ENCODE data around the gene SLIT3.
"Not testable (repeated sequence)": the region's sequence is repeated elsewhere in the genome, so short reads cannot be mapped to it uniquely, and the experiment has no call there.

SLIT3 gene

DNA sequence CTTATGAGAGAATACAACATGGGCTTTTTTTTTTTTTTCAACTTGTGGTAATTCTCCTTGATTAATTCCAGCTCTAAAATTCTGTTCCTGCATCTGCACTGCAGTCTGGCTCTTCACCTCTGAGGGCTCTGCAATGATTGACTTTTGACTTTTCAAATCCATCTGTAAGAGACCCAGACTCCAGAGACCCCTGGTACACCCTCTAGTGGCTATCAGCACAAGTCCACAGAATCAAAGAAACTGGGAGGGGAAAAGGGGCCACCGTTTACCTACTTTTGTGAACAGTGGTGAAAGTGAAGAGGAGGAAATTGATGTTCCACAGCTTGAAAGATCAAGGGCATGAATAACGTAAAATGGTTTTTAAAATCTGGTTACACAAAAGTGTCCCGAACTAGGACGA lies 151.6 kb downstream of the SLIT3 start:
- DNase-seq, result no peak

- DNase-seq, result no peak
Measured at GRCh38 chr5:169148138-169148740, 152.7 kb downstream of the SLIT3 start.

DNA sequence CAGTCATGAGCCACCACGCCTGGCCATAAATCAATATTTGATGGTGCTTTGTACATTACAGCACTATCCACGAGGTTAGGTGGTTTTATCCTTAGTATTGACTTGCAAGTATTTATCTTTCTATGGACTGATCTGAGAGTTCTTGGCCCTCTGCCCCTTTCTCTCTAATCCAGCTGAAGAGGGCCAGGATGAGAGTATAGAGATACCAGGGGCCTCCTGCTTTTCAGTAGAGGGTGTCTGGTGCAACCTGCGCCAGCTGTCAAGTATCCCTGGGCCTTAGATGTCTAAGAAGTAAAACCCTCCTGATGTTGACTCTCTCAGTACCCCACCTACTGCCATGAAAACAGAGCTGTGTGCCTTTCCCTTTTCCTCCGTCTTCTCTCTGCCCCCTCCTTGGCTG lies 153.4 kb downstream of the SLIT3 start:
- DNase-seq, result no peak

- no peak for DNase-seq
Measured at GRCh38 chr5:169146158-169146557, 154.8 kb downstream of the SLIT3 start.

DNA sequence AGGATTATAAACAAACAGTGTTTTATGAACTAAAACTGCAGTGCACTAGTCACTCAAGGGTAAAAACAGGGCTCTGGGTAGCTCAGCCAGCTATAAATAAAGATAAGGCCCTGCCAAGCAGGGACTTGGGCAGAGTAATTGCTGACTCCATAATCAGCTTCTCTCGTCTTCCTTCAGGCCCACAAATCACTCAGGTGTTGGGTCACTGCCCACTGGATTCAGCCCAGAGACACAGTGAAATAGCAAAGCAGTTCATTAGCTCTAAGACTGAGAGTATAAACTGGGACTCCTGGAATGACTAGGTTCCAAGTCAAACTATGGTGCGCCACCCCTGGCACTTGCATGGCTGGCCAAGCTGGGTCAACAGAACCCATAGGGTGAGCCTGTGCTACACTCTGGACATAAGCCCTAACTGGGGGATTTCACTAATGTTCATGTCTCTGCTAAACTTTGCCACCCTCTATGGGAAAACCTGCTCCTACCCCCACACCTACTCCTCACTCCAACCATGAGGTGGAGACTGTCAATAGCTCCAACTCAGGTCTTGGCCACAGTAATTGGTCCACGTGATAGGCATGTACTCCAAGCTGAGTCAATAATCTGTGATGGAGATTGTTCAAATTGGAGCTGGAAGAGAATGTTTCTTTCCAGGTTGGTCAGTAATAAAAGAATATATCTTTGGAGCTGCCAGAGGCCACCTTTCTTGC lies 158.5 kb downstream of the SLIT3 start:
- DNase-seq, result no peak

GRCh38 chr5:169140215-169140614 lies 160.7 kb downstream of the SLIT3 start:
- DNase-seq, result not testable (repeated sequence)

- DNase-seq, result no peak
Measured at GRCh38 chr5:169139480-169140050, 161.4 kb downstream of the SLIT3 start.

- peak in 1 of 56 donors; percentile 56 for DNase-seq
Measured at GRCh38 chr5:169133531-169133930, 167.4 kb downstream of the SLIT3 start.

DNA sequence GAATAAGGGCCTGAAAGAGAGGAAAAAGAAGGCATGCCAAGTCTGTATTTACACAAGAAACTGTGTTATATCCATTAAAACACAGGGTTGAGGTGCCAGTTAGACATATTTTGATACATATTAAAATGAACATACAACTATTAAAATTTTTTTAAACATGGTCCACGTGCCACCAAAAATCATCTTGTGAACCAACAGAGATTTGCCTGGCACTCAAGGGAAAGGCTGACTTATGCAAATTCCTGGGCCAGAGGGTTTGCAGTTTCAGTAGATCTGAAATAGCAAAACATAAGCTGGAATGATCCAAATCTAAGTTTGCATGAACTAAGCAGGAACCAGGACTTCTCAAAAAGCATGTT lies 168.7 kb downstream of the SLIT3 start:
- DNase-seq, result no peak

GRCh38 chr5:169131616-169132301 lies 169.2 kb downstream of the SLIT3 start:
- no peak for DNase-seq

- DNase-seq, result no peak
Measured at GRCh38 chr5:169128679-169129078, 172.3 kb downstream of the SLIT3 start.

DNA sequence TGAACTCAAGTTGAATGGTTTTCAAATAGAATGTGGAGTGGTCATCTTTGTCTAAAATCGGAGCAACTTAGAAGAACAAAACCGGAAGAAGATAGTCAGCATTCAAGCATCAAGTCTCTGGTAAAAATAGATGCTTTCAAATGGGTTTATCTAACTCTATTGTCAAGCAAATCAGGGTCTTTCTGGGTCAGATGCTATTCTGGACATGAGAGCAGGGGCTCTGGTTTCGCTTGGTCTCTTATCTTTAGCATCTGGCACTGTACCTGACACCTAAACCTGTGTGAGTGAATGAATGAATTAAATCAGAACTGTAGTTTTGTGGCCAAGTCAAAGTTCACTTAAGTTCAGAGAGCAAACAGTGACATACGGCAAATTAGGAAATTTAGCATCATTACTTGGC lies 173.5 kb downstream of the SLIT3 start:
- no peak for DNase-seq

GRCh38 chr5:169126481-169127021 lies 174.4 kb downstream of the SLIT3 start:
- no peak for DNase-seq

- DNase-seq, result no peak
Measured at GRCh38 chr5:169125571-169125970, 175.4 kb downstream of the SLIT3 start.

- DNase-seq, result no peak
Measured at GRCh38 chr5:169122951-169123350, 178.0 kb downstream of the SLIT3 start.

DNA sequence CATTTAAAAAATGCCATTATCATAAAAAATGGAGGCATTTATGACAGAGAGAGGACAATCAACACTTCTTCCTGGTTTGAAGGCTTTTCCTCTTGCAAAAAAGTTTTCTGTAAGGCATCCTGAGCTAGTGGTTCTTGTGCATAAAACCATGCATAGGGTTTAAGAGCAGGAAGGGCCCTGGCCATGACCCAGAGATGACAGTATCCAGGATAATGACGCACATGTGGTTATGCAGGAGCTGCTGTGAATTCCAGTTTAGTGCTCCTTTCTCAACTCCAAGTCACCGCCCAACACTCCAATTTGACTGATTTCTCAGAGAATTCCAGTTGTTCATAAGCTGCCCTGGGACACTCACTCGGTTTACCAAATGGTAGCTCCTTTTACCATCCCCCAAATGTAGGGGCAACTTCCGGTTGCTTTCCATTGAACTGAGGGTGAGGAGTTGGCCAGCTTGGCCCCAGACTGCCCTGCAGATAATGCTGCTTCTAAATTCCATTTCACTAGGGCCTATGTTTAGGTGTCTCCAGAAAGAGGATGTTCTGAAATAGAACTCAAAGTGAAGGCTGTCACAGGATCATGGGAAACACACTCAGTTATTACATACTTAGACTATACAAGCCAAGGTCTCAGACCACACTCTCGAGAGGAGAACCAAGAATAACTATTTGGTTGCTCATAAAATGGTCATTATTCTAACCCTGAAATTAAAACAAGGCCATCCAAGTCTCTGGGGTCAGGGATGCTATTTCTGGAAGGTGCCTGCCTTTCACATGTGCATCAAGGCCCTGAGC lies 179.1 kb downstream of the SLIT3 start:
- no peak for DNase-seq

- DNase-seq, result no peak
Measured at GRCh38 chr5:169119288-169120048, 181.5 kb downstream of the SLIT3 start.

DNA sequence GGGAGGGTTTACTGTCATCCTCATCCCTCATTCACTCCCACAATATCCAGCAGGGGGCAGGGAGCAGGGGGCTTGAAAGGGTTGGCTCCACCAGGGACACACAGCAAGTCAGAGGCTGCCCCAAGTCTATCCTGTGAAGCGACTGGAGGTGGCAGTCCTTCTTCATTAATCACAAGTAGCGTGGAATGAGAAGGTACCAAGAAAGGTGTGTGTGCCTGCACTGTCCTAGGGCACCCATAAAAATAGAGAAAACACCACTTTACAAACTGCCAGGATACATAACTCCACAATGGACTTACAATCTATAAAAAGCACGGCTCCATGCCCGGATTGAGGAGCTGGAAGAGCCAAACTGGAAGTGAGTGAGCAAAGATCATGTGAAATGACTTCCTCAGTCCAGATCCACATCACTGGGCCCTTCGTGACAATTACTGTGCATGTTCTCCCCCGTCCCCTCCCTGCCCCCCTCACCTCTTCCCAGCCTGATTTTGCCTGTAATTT lies 183.9 kb downstream of the SLIT3 start:
- DNase-seq, result no peak

DNA sequence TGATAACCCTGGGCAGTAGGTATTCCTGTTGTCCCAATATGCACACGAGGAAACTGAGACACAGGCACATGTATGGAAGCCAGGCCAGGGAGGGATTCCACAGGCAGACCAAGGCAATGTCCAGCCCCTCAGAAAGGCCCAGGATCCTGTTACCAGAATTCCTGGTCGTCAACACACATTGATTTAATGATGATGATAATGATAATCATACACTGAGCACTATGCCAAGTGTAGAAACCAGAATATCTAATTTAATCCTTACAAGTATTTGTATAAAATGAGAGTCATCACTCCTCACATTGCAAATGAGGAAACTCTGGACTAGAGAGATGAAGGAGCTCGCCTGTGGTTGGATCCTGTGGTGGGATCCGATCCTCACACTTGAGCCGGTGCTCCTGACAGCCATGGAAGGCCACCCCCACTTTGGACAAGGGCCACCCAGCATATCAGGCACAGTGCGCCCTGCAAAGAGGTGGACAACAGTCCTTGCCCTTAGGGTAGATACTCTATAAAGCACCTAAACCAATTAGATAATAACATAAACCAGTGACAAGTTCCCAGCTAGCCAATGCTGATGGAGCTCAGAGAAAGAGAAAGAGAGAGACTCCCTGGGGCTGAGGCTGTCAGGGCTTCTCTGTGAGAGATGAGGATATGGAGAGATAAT lies 185.3 kb downstream of the SLIT3 start:
- no peak for DNase-seq

Measured in amygdala (tissue), 56 donors.